Measurements from ENCODE around the gene SIRT3. TPM values are rescaled to one million over a fixed set of nuclear protein-coding genes. Genes with fewer than 3 reads are reported as not detected.
A peak's percentile ranks its signal among the peaks of the same experiment; 100 is the strongest.

SIRT3 gene
- polyA plus RNA-seq (ENCODE audit: insufficient read depth in 1 of 5, insufficient read length in 5 of 5, low replicate concordance in 1 of 5), result 10 to 100 TPM; 24.6 to 35.2 (median 31.2) TPM
- long read RNA-seq, donor 1, partial matches to known transcripts, result 0 of 6 reads
- long read RNA-seq, donor 1, other reads (novel, unspliced or antisense), result 0 of 6 reads
- long read RNA-seq, donor 2, partial matches to known transcripts, result 0 of 5 reads
- long read RNA-seq, donor 2, other reads (novel, unspliced or antisense), result 0 of 5 reads
- long read RNA-seq, donor 3, partial matches to known transcripts, result 0 of 2 reads
- long read RNA-seq, donor 3, other reads (novel, unspliced or antisense), result 0 of 2 reads
- long read RNA-seq, donor 4, partial matches to known transcripts, result 0 of 3 reads
- long read RNA-seq, donor 4, other reads (novel, unspliced or antisense), result 0 of 3 reads
- long read RNA-seq, donor 5, partial matches to known transcripts, result 0 of 9 reads
- long read RNA-seq, donor 5, other reads (novel, unspliced or antisense), result 0 of 9 reads
- long read RNA-seq, donor 6, transcript SIRT3-201 (7 exons, 2,543 nt), result major isoform, 6 of 9 reads
- long read RNA-seq, donor 6, partial matches to known transcripts, result 0 of 9 reads
- long read RNA-seq, donor 6, other reads (novel, unspliced or antisense), result 0 of 9 reads
- long read RNA-seq, donor 7, partial matches to known transcripts, result 0 of 3 reads
- long read RNA-seq, donor 7, other reads (novel, unspliced or antisense), result 0 of 3 reads
- long read RNA-seq, donor 8, partial matches to known transcripts, result 0 of 4 reads
- long read RNA-seq, donor 8, other reads (novel, unspliced or antisense), result 0 of 4 reads

- DNase-seq, result peak; percentile 69 to 78
These were observed at the start of gene SIRT3 for GRCh38 chr11:235997-236773. Gene SIRT3 (minus strand): TSS chr11:236342. CDS start chr11:236328, 14 bp downstream.

- no peak for DNase-seq
These were observed 49.7 kb upstream of the SIRT3 start for GRCh38 chr11:285894-286220.

- no peak for DNase-seq
These were observed 49.1 kb upstream of the SIRT3 start for GRCh38 chr11:285021-285893.

DNA sequence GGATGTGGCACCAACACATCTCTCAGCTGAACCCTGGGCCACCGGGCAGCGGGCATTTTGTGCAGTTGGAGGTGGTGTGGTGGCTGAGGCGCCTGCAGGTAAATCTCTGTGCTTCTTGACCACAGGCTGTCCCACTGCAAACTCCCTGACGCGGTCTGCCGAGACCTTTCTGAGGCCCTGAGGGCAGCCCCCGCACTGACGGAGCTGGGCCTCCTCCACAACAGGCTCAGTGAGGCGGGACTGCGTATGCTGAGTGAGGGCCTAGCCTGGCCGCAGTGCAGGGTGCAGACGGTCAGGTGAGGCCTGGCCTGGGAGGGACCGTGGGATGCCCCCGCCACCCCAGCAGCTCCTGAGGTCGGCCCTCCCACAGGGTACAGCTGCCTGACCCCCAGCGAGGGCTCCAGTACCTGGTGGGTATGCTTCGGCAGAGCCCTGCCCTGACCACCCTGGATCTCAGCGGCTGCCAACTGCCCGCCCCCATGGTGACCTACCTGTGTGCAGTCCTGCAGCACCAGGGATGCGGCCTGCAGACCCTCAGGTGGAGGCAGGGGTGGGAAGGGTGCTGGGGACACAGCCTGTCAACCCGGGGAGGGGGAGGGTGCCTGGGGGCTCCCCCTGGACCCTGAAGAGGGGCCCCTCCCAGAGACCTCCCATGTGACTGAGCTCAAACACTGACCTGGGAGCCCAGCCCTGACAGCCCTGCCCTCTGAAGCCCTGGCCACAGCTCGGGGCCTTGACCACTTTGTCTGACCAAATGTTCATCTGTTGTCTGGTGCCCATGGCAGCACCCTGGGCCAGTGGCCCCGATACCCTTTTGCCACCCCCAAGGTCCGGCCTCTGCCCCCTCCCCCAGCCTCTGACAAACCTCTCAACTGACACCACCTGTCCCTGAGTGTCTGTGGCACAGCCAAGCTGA, 48.2 kb upstream of the SIRT3 start:
- no peak for DNase-seq

DNA sequence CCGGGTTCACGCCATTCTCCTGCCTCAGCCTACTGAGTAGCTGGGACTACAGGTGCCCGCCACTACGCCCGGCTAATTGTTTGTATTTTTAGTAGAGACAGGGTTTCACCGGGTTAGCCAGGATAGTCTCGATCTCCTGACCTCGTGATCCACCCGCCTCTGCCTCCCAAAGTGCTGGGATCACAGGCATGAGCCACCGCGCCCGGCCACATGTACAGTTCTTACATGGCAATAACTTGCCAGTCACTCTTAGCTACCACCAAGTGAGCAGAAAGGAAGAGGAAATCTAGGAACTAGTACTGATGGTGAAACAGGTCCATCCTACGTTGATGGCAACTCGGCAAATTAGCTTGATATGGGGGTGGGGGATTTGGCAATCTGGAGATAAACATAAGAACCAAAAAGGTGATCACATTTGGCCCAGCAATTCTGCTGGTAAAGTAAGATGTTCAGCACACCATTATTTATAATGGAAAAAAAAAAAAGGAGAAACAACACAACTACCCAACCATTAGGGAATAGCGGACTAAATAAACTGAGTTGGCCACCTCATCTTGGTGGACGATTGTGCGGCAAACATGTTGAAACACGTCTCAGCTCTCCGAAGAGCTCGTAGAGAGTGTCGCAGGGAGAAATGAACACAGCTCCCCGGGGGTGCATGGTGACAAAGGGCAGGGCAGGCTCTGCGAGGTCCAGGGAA, 47.4 kb upstream of the SIRT3 start:
- DNase-seq, result no peak

DNA sequence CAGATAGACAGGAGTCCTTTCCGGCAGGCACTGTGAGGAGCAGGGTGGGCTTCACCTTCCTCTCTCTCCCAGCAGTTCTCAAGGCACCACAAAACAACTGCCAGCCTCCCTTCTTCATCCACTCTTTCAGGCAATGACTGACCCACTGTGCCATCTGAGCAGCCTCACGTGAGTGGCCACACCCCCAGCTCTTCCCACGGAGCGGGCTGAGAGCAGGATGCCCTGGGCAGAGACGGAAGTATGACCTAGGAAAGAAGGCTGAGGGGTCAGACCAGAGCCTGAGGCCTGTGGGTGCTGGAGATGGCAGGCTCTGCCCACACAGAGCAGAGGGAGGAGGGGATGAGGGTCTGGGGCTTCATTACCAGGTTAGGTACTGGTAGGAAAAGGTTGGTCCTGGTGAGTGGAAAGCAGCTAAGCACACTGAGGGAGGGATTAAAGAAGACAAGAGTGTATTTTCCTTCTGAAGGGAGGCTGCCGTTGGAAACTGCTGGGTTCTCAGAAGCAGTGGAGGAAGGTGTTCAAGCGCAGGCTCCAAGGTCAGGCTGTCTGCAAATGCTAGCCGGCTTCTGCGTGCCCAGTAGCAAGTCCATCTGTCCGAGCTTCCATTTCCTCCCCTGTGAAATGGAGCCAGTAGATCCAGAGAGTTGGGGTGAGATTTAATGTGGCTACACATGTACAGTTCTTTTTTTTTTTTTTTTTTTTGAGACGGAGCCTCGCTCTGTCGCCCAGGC, 46.7 kb upstream of the SIRT3 start:
- DNase-seq, result no peak

DNA sequence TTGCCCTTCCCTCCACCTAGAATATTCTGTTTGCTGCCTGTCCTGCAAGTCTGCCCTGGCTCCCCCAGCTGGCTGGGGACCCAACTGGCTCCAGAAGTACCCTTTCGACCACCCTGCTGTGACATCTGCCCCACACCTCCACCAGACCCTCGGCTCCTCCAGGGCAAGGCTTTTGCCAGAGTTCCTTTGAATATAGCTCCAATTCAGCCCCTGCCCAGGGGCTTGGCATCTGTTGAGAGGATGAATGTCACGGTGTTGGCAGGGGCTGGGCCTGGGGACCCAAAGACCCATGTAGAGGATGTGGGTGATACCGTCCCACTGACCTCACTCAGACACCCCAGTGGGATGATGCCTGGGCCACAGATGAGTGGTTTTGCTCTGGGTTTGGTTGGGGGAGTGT, 46.0 kb upstream of the SIRT3 start:
- DNase-seq, result no peak

DNA sequence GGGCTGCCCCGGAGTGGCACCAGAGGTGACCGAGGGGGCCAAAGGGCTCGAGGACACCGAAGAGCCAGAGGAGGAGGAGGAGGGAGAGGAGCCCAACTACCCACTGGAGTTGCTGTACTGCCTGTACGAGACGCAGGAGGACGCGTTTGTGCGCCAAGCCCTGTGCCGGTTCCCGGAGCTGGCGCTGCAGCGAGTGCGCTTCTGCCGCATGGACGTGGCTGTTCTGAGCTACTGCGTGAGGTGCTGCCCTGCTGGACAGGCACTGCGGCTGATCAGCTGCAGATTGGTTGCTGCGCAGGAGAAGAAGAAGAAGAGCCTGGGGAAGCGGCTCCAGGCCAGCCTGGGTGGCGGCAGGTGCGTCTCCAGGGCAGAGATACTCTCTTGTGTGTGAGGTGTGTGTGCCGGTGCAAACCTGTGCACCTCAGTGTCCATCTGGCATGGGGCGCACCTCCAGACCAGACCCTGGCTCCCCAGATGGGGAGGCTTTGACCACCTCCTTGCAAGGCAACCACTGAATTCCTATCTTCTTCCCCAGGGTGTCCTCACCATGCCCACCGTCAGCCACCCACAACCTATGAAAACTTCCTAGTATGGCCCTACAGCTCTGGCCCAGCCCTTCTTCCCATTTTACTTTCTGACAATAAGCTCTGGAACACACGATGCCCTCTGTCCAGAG, 45.5 kb upstream of the SIRT3 start:
- DNase-seq, result no peak

DNA sequence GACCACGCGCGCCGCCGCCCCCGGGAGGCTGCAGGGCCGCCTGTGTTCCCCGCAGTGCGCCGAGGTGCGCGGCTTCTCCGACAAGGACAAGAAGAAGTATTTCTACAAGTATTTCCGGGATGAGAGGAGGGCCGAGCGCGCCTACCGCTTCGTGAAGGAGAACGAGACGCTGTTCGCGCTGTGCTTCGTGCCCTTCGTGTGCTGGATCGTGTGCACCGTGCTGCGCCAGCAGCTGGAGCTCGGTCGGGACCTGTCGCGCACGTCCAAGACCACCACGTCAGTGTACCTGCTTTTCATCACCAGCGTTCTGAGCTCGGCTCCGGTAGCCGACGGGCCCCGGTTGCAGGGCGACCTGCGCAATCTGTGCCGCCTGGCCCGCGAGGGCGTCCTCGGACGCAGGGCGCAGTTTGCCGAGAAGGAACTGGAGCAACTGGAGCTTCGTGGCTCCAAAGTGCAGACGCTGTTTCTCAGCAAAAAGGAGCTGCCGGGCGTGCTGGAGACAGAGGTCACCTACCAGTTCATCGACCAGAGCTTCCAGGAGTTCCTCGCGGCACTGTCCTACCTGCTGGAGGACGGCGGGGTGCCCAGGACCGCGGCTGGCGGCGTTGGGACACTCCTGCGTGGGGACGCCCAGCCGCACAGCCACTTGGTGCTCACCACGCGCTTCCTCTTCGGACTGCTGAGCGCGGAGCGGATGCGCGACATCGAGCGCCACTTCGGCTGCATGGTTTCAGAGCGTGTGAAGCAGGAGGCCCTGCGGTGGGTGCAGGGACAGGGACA, 44.8 kb upstream of the SIRT3 start:
- no peak for DNase-seq

- no peak for DNase-seq
These were observed 44.0 kb upstream of the SIRT3 start for GRCh38 chr11:279966-280705.

DNA sequence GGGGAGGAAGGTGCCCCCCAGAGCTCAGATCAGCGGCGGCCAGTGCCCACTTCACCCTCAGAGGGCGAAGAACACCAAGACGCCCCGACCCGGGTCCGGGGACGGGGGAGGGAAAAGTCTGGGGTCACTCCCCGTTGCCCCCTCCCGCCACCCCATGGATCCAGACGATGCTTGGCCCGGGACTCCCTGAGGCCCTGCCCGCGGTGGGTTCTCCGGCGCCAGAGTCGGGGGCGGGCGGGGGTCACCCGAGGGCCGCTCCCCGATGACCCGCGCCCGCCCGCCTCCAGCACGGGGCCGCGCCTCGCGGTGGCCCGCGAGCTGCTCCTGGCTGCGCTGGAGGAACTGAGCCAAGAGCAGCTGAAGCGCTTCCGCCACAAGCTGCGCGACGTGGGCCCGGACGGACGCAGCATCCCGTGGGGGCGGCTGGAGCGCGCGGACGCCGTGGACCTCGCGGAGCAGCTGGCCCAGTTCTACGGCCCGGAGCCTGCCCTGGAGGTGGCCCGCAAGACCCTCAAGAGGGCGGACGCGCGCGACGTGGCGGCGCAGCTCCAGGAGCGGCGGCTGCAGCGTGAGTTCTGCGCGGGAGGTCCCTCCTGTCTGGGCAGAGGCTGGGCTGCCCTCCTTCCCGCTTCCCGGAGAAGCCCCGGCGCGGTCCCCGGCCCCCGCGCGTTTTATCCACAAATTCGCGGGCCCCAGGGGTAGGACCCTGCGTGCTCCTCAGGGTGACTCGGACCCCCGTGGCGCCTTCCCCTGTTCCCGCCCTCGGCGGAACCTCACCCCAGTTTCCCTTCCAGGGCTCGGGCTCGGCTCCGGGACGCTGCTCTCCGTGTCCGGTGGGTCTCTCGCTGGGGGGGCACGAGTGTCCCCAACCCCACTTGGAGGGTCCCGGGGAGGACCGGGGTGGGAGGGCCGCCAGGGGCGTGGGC, 43.2 kb upstream of the SIRT3 start:
- DNase-seq, result no peak

DNA sequence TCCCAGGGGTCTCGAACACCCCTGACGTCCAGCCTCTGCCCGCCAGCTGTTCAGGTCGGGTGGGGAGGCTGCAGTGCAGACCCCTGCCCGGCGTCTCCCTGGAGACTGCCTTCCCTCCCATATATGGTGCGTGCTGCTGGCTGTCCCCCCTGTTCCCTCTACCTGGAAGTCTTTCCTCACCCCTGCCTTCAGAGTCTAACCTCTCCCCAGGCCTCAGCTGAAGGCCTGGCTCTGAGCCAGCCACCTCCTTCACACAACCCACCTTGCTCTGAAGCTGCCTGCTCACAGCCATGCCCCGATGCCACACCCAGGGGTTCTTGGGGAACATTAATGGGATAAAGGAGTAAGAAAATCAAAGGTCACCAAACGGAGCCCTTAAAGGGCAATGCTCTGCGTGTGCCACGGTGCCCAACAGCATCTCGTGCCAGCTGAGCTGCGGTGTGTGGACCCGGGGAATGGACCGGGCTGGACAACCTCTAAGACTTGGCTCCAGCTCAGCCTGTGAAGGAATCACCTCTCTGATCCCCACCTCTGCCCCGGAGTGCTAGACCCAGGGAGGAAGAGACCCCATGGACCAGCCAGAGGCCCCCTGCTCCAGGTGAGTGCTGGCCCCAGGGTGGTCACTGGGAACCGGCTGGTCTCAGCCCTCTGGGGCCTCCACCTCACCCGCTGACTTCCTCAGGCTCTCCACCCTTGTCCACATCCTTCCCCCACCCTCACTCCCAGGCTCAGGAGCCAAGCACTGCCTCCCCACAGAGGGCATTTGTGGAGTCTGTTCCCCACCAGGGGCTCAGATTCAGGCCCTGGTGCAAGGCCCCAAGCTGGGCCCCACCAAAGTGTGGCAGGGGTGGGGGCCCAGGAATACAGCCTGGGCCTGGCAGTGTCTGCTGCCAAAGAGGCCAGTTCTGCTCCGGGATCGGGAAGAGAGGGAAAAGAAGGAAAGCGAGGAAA, 42.1 kb upstream of the SIRT3 start, which contains the start of gene NLRP6:
NLRP6 (plus strand) TSS at position 407 of the 951 bp plus-strand sequence; CDS start at position 570, 163 bp downstream.
- DNase-seq, result no peak

GRCh38 chr11:276219-276618, 40.1 kb upstream of the SIRT3 start:
- DNase-seq, result no peak

DNA sequence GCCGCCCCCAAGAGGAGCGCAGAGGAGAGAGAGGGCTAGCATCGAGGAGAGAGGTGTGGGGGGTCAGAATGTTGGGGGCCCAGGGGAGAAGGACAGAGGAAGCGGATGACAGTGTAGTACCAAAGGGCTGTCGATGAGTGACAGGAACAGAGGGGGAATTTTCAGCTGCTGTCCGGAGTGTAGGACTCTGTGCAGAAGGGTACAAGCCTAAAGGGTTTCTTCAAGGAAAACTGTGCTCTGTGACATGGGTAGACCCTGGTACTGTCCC, 36.7 kb upstream of the SIRT3 start:
- DNase-seq, result no peak
